HG03439 (cell line): ENCODE measurements around the gene SLC39A11.

Experiments used
- ATAC-seq: cut with Tn5 transposase; IDR thresholded peaks from one replicate; pipeline ENCODE4 v1.9.1; 2021; ENCODE audit warnings: mild to moderate bottlenecking, moderate library complexity; ENCODE audit not compliant: unreplicated experiment

The SLC39A11 gene

DNA sequence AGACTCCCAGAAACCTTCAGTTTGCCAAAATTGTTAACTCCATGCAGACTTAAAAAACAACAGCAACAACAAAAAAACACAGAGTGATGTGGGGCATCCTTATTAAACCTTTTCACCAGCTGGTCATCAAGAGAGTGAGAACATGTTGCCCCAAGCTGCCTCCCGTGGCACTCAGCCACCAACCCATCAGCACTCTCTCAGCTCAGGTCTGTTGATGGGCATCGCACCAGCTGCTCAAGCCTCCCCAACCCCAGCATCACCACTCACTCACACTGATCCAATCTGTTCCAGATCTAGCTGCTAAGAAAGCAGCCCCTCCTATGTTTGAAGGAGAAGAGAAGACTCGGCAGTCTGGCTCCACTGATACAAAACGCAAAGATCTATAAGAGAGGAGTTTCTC, 46.8 kb downstream of the SLC39A11 start:
- no peak for ATAC-seq

DNA sequence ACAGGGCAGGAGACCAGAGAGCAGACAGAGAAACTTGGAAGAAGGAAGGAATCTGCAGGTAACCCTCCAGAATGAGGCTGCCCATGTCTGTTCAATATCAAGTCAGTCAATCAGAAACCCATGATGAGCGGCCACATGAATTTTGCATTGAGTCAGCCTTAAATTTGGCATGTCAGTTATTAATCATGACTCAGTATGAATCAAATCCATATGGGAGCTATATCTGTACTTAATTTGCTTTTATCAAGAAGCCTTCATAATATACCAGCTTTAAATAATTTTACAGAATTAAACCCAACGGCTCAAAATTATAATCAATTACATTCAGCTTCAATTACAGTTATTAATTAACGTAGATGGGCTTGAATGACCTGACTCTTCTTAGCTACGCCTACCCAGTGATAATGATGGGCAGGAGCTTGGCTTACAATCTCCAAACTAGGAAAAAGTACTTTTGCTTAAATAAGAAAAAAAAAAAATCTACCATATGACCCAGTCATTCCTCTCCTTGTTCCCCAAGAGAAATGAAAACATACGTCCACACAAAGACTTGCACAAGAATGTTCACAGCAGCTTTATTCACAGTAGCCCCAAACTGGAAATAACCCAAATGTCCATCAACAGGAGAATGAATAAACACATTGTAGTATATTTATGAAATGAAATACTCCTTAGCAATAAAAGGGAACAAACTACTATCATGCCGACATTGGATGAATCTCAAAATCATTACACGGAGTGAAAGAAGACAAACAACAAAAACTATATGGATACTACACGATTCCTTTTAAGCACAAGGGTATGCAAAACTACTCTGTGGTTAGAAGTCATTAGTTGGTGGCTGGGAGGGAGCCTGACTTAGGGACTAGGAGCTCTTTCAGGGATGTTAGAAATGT, 48.6 kb downstream of the SLC39A11 start:
- no peak for ATAC-seq

DNA sequence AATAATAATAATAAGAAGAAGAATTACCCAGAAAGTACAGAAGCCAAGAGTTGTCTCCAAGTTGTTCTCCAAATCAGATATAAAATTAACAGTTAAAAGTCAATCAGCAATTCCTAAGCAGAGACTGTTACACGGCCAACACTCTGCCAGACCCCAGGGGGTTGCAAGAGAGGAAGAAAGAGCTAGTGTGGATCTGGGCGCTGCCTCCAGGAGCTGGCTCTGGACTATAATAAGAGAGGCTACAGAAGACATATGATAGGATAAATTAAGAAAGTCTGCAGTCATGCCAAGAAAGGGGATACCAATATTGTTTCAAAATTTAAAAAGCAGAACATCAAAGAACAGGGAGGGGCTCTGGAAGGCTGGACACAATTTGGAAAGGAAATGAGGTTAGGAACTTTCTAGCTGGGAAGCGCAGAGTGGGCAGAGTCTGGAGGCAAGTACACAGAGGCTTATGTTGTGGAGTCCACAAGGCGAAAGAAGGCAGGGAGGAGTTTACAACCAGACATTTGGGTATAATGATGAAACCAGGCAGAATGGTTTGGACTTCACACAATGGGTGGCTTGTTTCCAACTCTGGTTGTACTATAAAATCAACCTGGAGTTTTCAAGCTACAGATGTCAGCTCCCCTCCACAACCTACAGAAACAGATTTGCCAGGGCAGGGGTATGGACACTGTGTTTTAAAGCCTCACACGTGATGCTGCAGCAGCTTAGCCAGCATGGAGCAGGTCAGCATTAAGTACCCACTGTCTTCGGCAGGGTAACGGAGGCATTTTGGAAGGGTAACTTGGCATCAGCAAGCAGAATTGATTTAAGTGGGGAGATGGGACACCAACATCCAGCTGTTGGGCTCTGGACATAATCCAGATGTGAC, 49.4 kb downstream of the SLC39A11 start:
- no peak for ATAC-seq

DNA sequence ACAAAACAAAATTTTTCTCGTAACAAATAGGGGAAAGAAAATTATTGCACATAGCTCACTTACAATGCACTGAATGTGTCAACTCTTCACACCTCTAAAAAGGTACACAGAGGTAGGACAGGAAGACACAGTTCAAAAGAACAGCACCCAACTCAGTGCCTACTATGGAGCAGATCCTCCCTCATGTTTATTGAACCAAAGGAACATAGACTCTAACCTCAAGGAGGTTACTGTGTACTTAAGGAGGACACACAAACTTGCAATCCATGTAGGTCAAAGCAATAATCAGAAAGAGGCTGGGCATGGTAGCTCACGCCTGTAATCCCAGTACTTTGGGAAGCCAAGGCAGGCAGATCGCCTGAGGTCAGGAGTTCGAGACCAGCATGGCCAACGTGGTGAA, 50.3 kb downstream of the SLC39A11 start:
- no peak for ATAC-seq

DNA sequence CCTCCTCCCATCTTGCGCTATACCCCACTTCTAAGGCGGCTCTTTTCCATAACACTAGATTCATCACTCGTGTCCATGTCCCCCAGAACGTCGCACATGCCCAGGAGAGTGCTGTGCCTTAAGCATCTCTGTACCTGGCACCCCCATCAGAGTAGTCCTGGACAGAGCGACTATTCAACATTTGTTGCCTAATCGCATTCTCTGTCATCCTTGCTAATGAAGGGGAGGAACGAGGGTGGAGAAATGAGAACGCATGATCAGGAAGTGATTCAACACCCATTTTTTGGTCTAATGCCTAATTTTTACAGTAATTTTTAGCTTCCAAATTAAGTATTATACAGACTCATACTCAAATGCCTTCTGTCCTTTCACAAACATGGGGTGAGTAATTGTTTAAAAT, 53.2 kb downstream of the SLC39A11 start:
- no peak for ATAC-seq

DNA sequence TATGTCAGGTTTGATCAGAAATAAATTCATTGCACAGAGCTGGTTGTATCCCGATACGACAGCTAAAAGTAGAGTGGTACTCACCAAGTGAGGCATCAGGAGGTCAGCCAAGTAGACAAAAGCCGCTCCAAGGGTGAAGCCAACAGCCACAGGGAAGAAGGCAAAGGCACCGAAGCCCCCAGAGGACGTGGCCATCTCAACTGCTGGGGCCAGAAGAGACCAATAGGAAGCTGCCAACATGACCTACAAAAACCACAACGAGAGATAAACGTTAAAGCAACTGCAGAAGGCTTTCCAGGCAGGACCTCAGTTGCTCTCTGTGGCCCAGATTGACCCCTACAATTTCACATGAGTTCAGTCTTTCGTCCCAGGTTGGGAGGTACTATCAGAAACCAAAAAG, 61.0 kb downstream of the SLC39A11 start:
- ATAC-seq = no peak

DNA sequence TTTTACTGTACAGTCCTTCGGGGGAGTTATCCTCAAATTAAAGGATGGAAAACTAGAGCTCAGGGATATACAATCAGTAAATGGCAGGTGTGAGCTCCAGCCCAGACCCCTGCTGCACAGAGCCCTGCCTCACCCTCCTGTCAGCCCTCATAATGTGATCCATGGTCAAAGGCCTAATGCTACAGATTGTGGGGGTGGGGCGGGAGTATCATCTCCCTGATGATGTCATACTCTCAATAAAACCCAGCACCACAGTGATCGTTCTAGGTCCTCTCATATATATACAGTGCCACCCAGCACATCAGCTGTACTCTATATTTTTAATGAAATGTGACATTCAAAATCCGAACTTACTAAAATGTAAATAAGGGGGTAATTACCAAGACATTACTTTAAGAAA, 61.5 kb downstream of the SLC39A11 start:
- ATAC-seq = no peak

DNA sequence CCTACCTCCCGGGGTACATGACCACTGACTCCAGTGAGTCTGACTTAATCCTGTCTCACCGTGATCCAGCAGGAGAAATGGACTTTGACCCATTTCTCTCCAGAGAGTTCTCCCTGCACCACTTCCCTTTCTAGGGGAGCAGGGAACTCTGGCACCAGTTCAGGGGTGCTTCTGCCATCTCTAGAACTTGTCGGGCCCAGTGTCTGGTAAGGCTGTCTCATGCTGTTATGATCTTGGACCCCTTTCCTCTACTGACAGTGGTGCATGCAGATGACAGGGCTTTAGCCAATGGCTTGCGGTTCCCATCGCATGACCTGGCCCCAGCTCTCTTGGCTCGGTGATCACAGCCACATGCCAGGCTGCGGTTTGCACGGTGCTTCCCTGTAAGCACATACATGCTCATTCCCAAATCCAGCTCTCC, 62.0 kb downstream of the SLC39A11 start:
- ATAC-seq = no peak

DNA sequence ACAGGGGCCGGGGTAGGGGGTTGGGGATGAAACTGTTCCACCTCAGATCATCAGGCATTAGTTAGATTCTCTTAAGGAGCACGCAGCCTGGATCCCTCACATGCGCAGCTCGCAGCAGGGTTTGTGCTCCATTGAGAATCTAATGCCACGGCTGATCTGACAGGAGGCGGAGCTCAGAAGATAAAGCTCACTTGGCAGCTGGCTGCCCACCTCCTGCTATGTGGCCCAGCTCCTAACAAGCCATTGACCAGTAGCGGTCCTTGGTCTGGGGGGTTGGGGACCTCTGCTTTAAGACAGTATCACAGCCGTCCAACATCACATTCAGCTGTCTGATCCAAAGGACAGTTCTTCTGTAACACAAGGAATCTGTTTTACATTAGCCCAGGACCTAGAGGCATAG, 62.5 kb downstream of the SLC39A11 start:
- no peak for ATAC-seq

DNA sequence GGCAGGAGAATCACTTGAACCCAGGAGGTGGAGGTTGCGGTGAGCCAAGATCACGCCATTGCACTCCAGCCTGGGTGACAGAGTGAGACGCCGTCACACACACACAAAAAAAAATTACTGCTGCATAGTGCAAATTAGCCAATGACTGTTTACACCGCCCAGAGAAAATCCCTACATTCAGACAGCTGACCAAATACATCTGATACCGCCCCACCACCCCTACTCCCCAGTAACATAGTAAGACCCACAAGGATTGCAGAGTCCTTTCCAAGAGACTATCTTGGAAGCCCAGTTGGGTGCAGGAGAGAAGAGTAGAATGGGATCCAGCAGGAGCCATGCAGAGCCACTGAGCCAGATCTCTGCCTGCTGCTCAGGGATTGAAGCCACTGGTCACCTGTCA, 63.5 kb downstream of the SLC39A11 start:
- no peak for ATAC-seq

DNA sequence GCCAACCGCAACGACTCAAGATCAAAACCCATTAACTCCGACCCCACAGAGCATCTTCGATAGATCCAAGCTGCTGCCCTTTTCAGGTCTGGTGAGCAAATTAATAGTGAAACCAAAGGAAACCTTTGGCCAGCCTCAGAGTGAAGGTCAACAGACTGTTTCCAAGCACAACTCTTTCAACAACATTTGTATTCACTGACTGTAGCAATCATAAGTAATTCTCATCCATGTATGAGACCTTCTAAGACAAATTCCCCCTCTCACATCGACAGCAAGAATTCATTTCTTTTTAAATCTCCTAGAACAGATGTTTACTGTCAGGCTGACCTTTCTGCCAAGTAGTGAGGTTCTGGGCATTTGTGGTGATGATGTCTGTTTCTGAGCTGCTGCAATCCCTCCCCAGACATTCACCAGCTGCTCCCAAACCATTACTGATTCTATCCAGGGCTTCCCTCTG, 64.2 kb downstream of the SLC39A11 start:
- no peak for ATAC-seq

DNA sequence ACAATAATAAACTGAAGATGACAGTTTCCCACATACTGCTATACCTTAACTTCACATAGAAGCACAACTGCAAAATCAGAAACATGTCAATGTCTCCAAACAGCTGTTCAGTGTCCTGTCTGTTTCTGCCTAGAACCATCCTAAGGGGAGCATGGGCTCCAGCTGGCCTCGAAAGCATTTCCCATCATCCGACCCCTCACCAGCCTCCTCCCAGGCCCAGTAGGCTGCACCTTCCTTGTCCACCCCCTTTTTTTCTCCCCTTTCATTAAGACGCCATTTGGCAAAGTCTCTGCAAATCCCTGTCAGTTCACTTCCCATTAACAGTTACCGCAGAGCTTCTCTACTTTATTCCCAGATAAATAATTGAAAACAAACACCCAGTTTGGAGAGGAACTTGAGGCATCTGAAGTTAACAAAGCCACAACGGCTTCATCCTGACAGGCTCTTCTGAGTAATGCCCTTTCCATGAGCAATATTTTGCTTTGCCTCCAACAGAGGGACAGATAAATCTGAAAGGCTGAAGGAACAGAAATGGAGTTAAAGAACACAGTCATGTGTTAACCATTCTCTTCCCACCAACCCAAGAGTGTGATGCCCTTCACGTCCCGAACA, 65.3 kb downstream of the SLC39A11 start:
- ATAC-seq = no peak

DNA sequence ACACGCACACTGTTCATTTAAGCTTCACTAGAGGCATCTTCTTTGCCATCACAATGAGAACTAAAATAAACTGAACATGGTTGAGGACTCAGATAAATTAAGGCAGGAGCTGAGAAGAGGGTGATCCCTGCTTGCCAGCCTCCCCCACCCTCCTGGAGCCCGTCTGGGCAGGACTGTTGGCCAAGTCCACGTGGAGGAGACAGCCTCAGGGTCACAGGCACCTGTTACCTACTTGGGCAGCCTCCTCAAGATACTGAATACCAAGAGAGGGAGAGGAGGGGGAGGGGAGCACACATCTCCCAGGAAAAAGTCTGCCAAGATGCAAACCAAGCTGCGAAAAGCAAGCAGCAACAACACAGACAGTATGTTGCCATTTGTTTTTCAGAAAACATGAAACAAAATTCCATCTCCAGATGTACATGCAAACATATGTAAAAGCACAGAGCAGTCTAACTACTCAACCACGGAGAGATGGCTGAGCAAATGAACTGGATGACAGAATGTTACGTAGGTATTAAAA, 67.4 kb downstream of the SLC39A11 start:
- no peak for ATAC-seq

DNA sequence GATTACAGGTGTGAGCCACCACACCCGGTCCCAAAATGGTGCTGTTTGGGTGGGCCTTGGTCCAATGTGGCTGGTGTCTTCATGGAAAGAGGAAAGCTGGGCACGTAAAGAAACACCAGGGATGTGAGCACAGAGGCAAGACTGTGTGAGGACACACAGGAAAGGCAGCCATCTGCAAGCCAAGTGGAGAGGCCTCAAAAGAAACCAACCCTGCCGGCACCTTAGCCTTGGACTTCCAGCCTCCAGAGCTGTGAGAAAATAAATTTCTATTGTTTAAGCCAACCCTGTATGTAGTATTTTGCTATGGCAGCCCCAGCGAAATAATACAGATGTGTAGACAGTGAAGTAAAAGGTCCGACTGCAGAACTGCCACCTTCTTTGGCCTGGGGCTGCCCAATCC, 68.7 kb downstream of the SLC39A11 start:
- no peak for ATAC-seq

DNA sequence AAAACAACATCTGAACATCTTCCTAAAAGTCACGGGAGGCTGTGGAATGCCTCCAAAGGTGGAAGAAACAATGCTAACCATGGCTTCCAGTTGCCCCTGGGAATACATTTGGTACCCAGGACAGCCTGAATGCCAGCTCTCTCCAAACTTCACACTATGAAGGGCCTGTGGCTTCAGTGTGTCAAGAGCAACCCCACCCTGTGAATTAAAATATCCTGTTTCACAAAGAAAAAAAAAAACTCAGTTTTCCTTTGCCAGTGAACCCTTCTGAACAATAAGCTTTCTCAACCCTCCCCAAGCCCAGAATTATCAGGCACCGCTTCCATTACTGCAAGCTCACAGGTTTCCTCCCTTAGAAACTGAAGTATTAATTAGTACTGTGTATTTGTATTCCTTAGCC, 69.8 kb downstream of the SLC39A11 start:
- no peak for ATAC-seq

DNA sequence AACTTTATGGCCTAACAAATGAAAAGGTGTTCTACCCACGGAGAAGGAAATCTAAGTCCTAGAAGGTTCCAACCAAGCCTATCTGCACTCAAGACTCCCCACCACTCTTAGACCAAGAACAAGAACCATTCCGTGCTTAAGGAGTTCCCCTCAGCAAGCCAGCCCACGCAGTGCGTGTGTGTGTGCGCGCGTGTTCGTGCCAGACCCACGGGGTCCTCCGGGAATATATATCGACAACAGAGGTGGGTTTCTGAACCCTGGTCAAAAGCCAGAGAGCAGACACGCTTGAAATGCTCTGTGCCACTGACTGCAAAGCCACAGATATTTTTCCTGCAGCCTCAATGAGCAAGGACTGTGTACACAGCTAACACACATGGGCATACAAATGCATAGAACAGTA, 70.7 kb downstream of the SLC39A11 start:
- ATAC-seq = no peak

DNA sequence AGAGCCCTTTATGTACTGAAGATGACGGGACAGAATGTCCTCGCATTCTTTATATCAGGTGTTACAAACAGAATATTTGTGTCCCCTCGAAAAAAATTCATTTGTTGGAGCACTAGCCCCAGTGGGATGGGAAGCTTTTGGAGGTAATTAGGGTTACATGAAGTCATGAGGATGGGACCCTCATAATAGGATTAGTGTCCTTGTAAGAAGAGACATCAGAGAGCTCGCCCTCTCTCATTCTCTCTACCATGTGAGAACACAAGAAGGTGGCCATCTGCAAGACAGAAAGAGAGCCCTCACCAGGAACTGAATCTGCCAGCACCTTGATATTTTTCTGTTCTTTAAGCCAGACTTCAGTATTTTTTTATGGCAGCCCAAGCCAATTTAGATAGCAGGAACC, 72.4 kb downstream of the SLC39A11 start:
- ATAC-seq = no peak

DNA sequence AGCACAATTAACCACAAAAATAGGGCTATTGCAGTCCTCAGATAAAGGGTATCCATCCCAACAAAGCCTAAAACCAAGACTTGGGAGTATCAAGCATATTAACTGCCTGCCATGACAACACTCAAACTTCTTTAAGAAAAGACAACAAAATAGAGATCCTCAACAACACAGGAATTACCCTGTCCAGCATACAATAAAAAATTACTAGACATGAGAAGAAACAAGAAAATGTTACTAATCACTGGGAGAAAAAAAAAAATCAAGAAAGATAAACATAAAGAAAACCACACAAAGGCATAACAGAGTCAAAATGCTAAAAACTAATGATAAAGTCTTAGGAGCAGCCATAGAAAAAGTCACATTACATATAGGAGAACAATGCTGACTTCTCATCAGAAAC, 73.9 kb downstream of the SLC39A11 start:
- ATAC-seq = no peak

DNA sequence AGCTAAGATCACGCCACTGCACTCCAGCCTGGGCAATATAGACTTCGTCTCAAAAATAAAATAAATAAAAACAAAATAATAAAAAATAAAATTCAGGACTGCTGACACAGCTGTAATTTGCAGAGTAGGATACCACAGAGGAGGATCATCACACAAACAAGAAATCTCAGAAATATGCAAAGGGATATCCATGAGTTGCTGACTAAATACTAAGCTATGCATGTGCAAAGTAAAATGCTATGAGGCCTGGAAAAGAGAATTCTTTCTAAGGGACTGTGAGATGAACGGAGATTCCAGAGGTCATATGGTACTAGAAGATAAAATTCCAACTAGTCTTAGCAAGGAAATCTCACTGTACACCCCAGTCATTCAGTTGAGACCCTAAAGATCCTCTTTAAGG, 74.8 kb downstream of the SLC39A11 start:
- no peak for ATAC-seq

DNA sequence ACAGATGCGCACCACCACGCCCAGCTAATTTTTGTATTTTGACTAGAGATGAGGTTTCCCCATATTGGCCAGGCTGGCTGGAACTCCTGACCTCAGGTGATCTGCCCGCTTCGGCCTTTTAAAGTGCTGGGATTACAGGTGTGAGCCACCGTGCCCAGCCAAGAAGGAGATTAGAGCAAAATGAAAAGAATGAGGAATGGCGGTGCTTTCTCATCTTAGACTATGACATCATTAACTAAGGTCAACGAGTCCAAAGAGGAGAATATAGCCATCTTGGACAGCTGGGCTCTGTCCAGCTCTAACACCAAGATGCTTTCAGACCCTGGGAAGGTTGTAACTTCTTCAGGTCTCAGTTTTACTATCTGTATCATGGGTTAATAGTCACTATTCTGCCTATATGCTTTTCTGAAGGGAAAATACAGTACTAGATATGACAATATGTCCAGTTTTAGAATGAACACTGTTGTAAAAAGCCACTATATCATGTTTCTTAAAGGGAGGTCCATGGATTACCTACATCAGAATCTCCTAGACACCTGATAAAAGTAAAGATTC, 76.7 kb downstream of the SLC39A11 start:
- no peak for ATAC-seq
